KMS-11 (cell line): Measurements from ENCODE around the gene CEP44.

Source experiments
- H2AFZ ChIP-seq: fragments of 200-600 bp; sonication (generic); 2 replicates; pipeline ENCODE4 v1.6.1; 2016; ENCODE audit warnings: antibody characterized with exemption, mixed run types, low read depth
- H3K27ac ChIP-seq: fragments of 200-600 bp; sonication (generic); 2 replicates; pipeline ENCODE4 v1.6.1; 2016; ENCODE audit warnings: mild to moderate bottlenecking, mixed run types
- H3K27me3 ChIP-seq: fragments of 200-600 bp; sonication (generic); 2 replicates; pipeline ENCODE4 v1.6.1; 2017; ENCODE audit warnings: mild to moderate bottlenecking, low read depth, mixed run types, moderate library complexity; ENCODE audit not compliant: insufficient read depth
- H3K36me3 ChIP-seq: fragments of 200-600 bp; sonication (generic); 2 replicates; pipeline ENCODE4 v1.6.1; 2017; ENCODE audit warnings: mild to moderate bottlenecking, mixed run types; ENCODE audit not compliant: insufficient read depth
- H3K4me1 ChIP-seq: fragments of 200-600 bp; sonication (generic); 2 replicates; pipeline ENCODE4 v1.6.1; 2016; ENCODE audit warnings: mild to moderate bottlenecking, low read depth, mixed run types; ENCODE audit not compliant: poor library complexity, severe bottlenecking
- H3K4me2 ChIP-seq: fragments of 200-600 bp; sonication (generic); 2 replicates; pipeline ENCODE4 v1.7.0; 2016; ENCODE audit warnings: mild to moderate bottlenecking, mixed run types
- H3K4me3 ChIP-seq: fragments of 200-600 bp; sonication (generic); IDR thresholded peaks from 2 replicates; pipeline ENCODE4 v1.6.1; 2017; ENCODE audit warnings: low read depth, low read length, mixed read lengths; ENCODE audit not compliant: insufficient read depth
- H3K79me2 ChIP-seq: fragments of 200-600 bp; sonication (generic); 2 replicates; pipeline ENCODE4 v1.6.1; 2016; ENCODE audit warnings: low read depth, mixed run types; ENCODE audit not compliant: insufficient read depth
- H3K9ac ChIP-seq: fragments of 200-600 bp; sonication (generic); 2 replicates; pipeline ENCODE4 v1.6.1; 2016; ENCODE audit warnings: mild to moderate bottlenecking, mixed run types
- H4K20me1 ChIP-seq: fragments of 200-600 bp; sonication (generic); 2 replicates; pipeline ENCODE4 v1.6.1; 2016; ENCODE audit warnings: mild to moderate bottlenecking, mixed run types; ENCODE audit not compliant: insufficient read depth
- TF ChIP-seq, protein P1 (sequence below): fragments of 200-600 bp; sonication (generic); conservative IDR thresholded peaks from 2 replicates; pipeline ENCODE4 v1.6.1; 2017; ENCODE audit warnings: low read depth, mild to moderate bottlenecking, antibody characterized with exemption, low read length, moderate library complexity, mixed read lengths

The CEP44 gene

DNA sequence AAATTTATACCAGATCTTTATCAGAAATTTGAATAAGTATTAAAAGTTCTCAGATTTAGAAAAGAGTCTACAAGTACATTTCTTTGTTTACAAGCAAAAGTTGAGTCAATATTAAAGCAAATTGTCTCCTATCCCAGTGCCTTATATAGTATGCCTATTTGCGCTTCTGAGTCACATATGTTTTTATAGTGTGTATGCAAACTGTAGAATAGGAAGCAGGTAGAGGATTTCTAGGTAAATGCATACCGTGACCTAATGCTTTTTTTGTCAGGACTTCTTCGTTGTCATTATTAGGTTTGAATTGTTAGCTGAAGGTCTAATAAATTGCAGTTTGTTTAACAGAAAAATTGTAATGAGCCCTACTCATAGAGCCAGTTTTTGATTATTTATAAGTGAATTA lies 22.2 kb downstream of the CEP44 start:
- Histone ChIP-seq H3K4me2 (no peak overlapping the region), H3K4me3 (no peak overlapping the region), H3K36me3 (peaks cover 5% of the 10 kb centered on the region; the same call in 1 of the 2 replicates), H4K20me1 (no peaks in the 10 kb centered on the region), H3K27ac (no peak overlapping the region), H3K9ac (no peak overlapping the region), H3K79me2 (no peaks in the 10 kb centered on the region), H3K27me3 (no peaks in the 10 kb centered on the region), H2AFZ (no peak overlapping the region), H3K4me1 (no peaks in the 10 kb centered on the region)
- TF ChIP-seq, protein P1, sequence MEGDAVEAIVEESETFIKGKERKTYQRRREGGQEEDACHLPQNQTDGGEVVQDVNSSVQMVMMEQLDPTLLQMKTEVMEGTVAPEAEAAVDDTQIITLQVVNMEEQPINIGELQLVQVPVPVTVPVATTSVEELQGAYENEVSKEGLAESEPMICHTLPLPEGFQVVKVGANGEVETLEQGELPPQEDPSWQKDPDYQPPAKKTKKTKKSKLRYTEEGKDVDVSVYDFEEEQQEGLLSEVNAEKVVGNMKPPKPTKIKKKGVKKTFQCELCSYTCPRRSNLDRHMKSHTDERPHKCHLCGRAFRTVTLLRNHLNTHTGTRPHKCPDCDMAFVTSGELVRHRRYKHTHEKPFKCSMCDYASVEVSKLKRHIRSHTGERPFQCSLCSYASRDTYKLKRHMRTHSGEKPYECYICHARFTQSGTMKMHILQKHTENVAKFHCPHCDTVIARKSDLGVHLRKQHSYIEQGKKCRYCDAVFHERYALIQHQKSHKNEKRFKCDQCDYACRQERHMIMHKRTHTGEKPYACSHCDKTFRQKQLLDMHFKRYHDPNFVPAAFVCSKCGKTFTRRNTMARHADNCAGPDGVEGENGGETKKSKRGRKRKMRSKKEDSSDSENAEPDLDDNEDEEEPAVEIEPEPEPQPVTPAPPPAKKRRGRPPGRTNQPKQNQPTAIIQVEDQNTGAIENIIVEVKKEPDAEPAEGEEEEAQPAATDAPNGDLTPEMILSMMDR: no peak

GRCh38 chr4:174307694-174308093 lies 24.0 kb downstream of the CEP44 start:
- Histone ChIP-seq H4K20me1 (no peaks in the 10 kb centered on the region), H2AFZ (no peak overlapping the region), H3K27ac (no peak overlapping the region), H3K9ac (no peak overlapping the region), H3K27me3 (no peaks in the 10 kb centered on the region), H3K4me1 (no peaks in the 10 kb centered on the region), H3K79me2 (no peaks in the 10 kb centered on the region), H3K4me2 (no peak overlapping the region), H3K4me3 (no peak overlapping the region), H3K36me3 (peaks cover 5% of the 10 kb centered on the region; the same call in 1 of the 2 replicates)
- TF ChIP-seq, protein P1: no peak

DNA sequence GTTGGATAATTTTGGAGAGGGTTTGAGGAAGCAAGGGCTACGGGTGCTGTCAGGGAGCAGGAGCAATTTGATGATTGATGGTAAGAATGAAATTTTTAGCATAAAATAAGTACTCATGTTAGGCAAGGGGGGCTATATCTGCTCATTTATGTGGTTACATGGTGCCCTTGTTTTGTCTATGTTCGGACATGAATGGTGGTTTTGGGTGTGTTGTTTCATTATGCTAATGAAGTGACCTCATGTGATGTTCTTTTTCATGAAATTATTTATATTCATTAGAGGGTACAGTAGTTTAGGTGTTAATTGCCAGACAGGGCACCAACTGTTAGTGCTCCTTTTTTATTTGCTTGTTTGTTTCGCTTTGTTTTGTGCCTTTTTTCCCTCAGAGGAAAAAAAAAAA lies 29.3 kb downstream of the CEP44 start:
- Histone ChIP-seq H3K79me2 (no peaks in the 10 kb centered on the region), H3K4me1 (no peaks in the 10 kb centered on the region), H3K27ac (no peak overlapping the region), H3K4me3 (no peak overlapping the region), H3K27me3 (no peaks in the 10 kb centered on the region), H3K4me2 (no peak overlapping the region), H3K36me3 (no peaks in the 10 kb centered on the region), H3K9ac (no peak overlapping the region), H2AFZ (no peak overlapping the region), H4K20me1 (no peaks in the 10 kb centered on the region)
- TF ChIP-seq, protein P1: no peak

- Histone ChIP-seq H3K36me3 (no peaks in the 10 kb centered on the region), H3K27ac (no peak overlapping the region), H3K79me2 (no peaks in the 10 kb centered on the region), H3K27me3 (no peaks in the 10 kb centered on the region), H3K4me1 (no peaks in the 10 kb centered on the region), H3K9ac (no peak overlapping the region), H3K4me3 (no peak overlapping the region), H4K20me1 (no peaks in the 10 kb centered on the region), H3K4me2 (no peak overlapping the region), H2AFZ (no peak overlapping the region)
- TF ChIP-seq, protein P1: no peak
Measured at GRCh38 chr4:174314274-174314673, 30.6 kb downstream of the CEP44 start.

DNA sequence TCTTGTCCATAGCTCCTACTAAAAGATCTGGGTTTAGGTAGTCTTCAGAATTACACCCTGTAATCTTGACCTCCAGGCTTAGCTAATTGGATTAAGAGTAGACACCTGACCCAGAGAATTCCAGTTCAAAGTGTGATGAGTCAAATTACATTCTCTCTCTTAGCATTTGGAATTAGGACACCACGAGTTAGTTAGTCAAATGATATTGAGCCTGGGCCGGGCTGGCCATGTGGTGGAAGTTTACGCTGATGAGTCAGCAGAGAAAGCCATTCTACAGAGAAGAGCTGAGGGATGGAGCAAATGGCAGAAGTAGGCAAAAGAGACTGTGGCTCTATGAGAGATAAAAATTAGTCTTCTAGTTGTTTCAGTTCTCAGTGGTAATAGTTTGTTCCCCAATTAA lies 31.1 kb downstream of the CEP44 start:
- H3K4me1 ChIP-seq: no peaks in the 10 kb centered on the region
- no peak overlapping the region for H3K4me3 ChIP-seq
- no peak overlapping the region for H2AFZ ChIP-seq
- TF ChIP-seq, protein P1: no peak
- no peak overlapping the region for H3K9ac ChIP-seq
- no peaks in the 10 kb centered on the region for H4K20me1 ChIP-seq
- H3K79me2 ChIP-seq: no peaks in the 10 kb centered on the region
- no peak overlapping the region for H3K4me2 ChIP-seq
- no peaks in the 10 kb centered on the region for H3K27me3 ChIP-seq
- H3K27ac ChIP-seq: no peak overlapping the region
- no peaks in the 10 kb centered on the region for H3K36me3 ChIP-seq
